Spleen (tissue), 7 donors: ENCODE results near the gene EVC.

Source experiments
- CTCF ChIP-seq, 11 experiments: fragments of 200-600 bp in 7 of 11; fragments of 450-650 bp in 4 of 11; sonication (generic) in 4 of 11; IDR thresholded peaks in 8 of 11; conservative IDR thresholded peaks in 3 of 11; 1 replicate in 7 of 11; 2 replicates in 4 of 11; pipeline versions ENCODE4 v1.4.0 to v1.8.0; 2016 to 2021; ENCODE audit warnings: antibody characterized with exemption in 11 of 11, inconsistent platforms in 4 of 11, mild to moderate bottlenecking in 1 of 11
- POLR2A ChIP-seq, 3 donors: fragments of 450-650 bp; IDR thresholded peaks; one replicate each; pipeline ENCODE4 v1.5.1; 2017; ENCODE audit warnings: antibody characterized with exemption in 3 of 3, mild to moderate bottlenecking in 1 of 3
- POLR2AphosphoS5 ChIP-seq, 3 donors: sonication (generic); formaldehyde crosslinking; IDR thresholded peaks; one replicate each; pipeline ENCODE4 v1.5.1; 2017; ENCODE audit warnings: antibody characterized with exemption in 3 of 3
- donor health status: DM: no; HTN: no; CAD: no; lungs with moderate emphysema.
- donor health status: DM: no; HTN: no; CAD: no.
- donor health status: DM: no; HTN: no; CAD: no.

- TF ChIP-seq CTCF (IDR thresholded peaks at IDR 0.05 in 8 of 11, conservative IDR thresholded peaks at IDR 0.05 in 3 of 11) (no peak), POLR2A (IDR thresholded peaks at IDR 0.05) (no peak), POLR2AphosphoS5 (IDR thresholded peaks at IDR 0.05) (no peak)
Measured at GRCh38 chr4:5742968-5743367, 32.0 kb downstream of the EVC start.
